HL-60 (cell line): Measurements from ENCODE around the gene POLR3A.

Experiments used
- DNase-seq, 2 experiments: peaks; one replicate each; pipeline ENCODE4 v3.0.0-alpha.2; 2010 to 2020; ENCODE audit warnings: low read depth in 1 of 2, low spot score in 1 of 2
- H3K27ac ChIP-seq: fragments of 250-450 bp; sonication (Bioruptor Pico); replicated peaks from 2 replicates; pipeline ENCODE4 v1.5.1; 2020; ENCODE audit warnings: mild to moderate bottlenecking, moderate library complexity
- H3K27me3 ChIP-seq: fragments of 250-450 bp; sonication (Bioruptor Pico); 2 replicates; pipeline ENCODE4 v1.5.1; 2021; ENCODE audit warnings: mild to moderate bottlenecking, moderate library complexity; ENCODE audit not compliant: insufficient read depth, poor library complexity, severe bottlenecking
- H3K4me3 ChIP-seq: replicated peaks from 2 replicates; pipeline ENCODE4 v1.5.1; 2011; ENCODE audit warnings: mild to moderate bottlenecking, control low read depth, low read length; ENCODE audit not compliant: insufficient read depth
- CTCF ChIP-seq: IDR thresholded peaks from one replicate; pipeline ENCODE4 v1.5.1; 2011; ENCODE audit warnings: low read length, control low read depth, inconsistent platforms; ENCODE audit not compliant: insufficient read depth
- GABPA ChIP-seq: IDR thresholded peaks from 2 replicates; pipeline ENCODE4 v1.6.1; 2012; ENCODE audit warnings: low read depth
- POLR2AphosphoS5 ChIP-seq: IDR thresholded peaks from 2 replicates; pipeline ENCODE4 v1.6.1; 2012; ENCODE audit warnings: low read depth
- SPI1 ChIP-seq: IDR thresholded peaks from 2 replicates; pipeline ENCODE4 v1.6.1; 2012; ENCODE audit warnings: low read depth, mild to moderate bottlenecking, borderline replicate concordance
- TF ChIP-seq, protein P1 (sequence below): IDR thresholded peaks from 2 replicates; pipeline ENCODE4 v1.6.1; 2012; ENCODE audit warnings: low read depth; ENCODE audit not compliant: insufficient replicate concordance

Gene POLR3A

DNA sequence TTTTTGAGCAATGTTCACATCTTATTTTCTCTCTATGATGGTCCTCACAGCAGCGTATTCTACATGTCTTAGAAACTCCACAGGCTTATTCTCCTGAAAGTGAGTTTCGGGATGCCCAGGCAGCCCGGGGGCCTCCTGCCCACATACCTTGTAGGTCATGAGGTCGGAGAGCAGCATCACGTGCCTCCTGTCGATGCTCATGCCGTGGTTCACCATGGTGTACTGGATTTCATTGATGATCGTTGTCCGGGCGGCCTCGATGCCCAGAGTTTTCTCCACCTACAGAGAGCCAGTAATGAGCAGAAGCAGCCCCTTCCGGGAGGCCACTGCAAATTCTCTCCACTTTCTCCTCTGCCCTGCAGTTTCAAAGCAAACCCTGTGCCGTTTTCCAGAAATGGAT is 48.0 kb downstream of the POLR3A start:
- H3K27me3 ChIP-seq: no peaks in the 10 kb centered on the region
- H3K27ac ChIP-seq: no peak overlapping the region
- no peak for TF ChIP-seq CTCF
- TF ChIP-seq, protein P1, sequence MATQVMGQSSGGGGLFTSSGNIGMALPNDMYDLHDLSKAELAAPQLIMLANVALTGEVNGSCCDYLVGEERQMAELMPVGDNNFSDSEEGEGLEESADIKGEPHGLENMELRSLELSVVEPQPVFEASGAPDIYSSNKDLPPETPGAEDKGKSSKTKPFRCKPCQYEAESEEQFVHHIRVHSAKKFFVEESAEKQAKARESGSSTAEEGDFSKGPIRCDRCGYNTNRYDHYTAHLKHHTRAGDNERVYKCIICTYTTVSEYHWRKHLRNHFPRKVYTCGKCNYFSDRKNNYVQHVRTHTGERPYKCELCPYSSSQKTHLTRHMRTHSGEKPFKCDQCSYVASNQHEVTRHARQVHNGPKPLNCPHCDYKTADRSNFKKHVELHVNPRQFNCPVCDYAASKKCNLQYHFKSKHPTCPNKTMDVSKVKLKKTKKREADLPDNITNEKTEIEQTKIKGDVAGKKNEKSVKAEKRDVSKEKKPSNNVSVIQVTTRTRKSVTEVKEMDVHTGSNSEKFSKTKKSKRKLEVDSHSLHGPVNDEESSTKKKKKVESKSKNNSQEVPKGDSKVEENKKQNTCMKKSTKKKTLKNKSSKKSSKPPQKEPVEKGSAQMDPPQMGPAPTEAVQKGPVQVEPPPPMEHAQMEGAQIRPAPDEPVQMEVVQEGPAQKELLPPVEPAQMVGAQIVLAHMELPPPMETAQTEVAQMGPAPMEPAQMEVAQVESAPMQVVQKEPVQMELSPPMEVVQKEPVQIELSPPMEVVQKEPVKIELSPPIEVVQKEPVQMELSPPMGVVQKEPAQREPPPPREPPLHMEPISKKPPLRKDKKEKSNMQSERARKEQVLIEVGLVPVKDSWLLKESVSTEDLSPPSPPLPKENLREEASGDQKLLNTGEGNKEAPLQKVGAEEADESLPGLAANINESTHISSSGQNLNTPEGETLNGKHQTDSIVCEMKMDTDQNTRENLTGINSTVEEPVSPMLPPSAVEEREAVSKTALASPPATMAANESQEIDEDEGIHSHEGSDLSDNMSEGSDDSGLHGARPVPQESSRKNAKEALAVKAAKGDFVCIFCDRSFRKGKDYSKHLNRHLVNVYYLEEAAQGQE: no peak
- no peak for TF ChIP-seq POLR2AphosphoS5
- no peak for TF ChIP-seq SPI1
- no peak for TF ChIP-seq GABPA
- no peak for DNase-seq
- H3K4me3 ChIP-seq: no peak overlapping the region

- no peak overlapping the region for H3K27ac ChIP-seq
- no peak overlapping the region for H3K4me3 ChIP-seq
- no peak for DNase-seq
- H3K27me3 ChIP-seq: no peaks in the 10 kb centered on the region
- TF ChIP-seq SPI1: no peak
- no peak for TF ChIP-seq GABPA
- no peak for TF ChIP-seq CTCF
- TF ChIP-seq POLR2AphosphoS5: no peak
- TF ChIP-seq, protein P1: no peak
Observed at GRCh38 chr10:77979221-77979620, 50.1 kb downstream of the POLR3A start.

DNA sequence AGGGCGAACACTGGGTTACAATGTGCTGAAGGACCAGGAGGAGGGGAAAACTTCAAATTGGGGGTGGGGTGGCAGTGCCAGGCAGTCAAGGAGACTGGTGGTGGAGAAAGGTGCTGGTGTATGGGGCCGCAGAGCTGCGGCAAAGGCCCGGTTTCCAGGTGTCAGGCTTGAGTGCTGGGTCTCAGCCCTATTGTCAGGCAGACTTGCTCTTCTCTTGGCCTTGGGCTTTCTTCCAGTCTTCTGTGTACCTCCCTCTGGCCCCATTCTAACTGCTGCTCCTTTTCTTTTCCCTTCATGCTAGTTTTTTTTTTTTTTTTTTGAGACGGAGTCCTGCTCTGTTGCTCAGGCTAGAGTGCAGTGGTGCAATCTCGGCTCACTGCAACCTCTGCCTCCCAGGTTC is 51.0 kb downstream of the POLR3A start:
- H3K27me3 ChIP-seq: no peaks in the 10 kb centered on the region
- H3K4me3 ChIP-seq: no peak overlapping the region
- TF ChIP-seq SPI1 (no peak), GABPA (no peak), CTCF (no peak), POLR2AphosphoS5 (no peak)
- TF ChIP-seq, protein P1: no peak
- DNase-seq: no peak
- H3K27ac ChIP-seq: no peak overlapping the region
